HG03045 (cell line): ENCODE results near the gene JAZF1.
"Not testable (repeated sequence)": the region's sequence is repeated elsewhere in the genome, so short reads cannot be mapped to it uniquely, and the experiment has no call there.

Experiments
- ATAC-seq: cut with Tn5 transposase; IDR thresholded peaks from one replicate; pipeline ENCODE4 v1.9.1; 2021; ENCODE audit warnings: mild to moderate bottlenecking, moderate library complexity; ENCODE audit not compliant: unreplicated experiment

JAZF1 gene

DNA sequence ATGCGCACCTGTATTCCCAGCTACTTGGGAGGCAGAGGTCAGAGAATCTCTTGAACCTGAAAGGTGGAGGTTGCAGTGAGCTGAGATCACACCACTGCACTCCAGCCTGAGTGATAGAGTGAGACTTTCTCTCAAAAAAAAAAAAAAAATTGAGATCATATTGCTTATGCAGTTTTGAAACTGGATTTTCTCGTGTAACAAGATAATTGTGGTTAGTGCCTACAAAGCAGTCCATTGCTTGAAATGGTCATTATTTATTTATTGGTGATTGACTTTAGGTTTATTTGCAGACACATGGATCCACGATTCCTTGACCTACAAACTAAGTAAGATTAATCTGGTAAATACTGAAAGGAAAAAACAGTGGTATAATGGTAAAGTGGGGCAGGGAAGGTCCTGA is 290.8 kb downstream of the JAZF1 start:
- no peak for ATAC-seq

GRCh38 chr7:27888736-27889135 is 291.9 kb downstream of the JAZF1 start:
- ATAC-seq: no peak

- ATAC-seq: not testable (repeated sequence)
Measured at GRCh38 chr7:27886710-27887109, 293.9 kb downstream of the JAZF1 start.

DNA sequence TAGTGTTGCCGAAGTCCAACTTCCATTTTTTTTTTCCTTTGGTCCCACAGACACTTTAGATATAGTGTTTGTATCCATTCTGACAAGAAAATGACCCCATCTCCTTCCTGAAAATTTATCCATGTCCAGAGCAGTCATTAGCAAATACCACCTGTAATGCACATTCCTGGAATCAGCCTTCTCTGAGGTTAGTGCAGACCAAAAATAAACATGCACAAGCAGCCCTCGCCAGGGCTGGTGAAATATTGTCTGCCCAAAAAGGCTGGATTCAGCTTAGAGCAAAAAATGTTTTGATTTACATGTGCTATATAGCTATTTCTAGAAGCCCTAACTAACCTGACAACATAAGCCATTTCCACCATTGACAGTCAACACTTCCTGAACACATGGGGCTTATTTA is 294.9 kb downstream of the JAZF1 start:
- ATAC-seq: no peak

- no peak for ATAC-seq
Measured at GRCh38 chr7:27883696-27884095, 296.9 kb downstream of the JAZF1 start.

- ATAC-seq: no peak
Measured at GRCh38 chr7:27876756-27877155, 303.8 kb downstream of the JAZF1 start.

- no peak for ATAC-seq
Measured at GRCh38 chr7:27875832-27876231, 304.8 kb downstream of the JAZF1 start.

DNA sequence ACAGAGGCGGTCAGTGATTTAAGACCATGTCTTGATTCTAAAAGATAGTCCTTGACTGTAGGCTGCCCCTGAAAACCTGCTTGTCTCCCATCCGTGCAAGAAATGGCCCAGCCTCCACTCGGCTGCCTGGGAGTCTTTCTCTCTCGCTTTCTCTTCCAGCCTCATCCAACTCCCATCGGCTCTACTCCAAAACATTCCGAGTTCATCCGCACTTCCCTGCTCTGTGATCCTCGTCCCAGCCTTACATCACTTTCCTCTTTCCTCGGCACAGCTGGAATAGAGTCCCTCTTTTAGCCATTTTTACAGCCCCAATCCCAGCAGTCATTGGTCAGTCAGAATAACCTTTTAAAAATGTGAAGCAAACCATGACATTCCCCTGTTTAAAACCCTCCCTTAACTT is 305.5 kb downstream of the JAZF1 start:
- ATAC-seq: no peak

DNA sequence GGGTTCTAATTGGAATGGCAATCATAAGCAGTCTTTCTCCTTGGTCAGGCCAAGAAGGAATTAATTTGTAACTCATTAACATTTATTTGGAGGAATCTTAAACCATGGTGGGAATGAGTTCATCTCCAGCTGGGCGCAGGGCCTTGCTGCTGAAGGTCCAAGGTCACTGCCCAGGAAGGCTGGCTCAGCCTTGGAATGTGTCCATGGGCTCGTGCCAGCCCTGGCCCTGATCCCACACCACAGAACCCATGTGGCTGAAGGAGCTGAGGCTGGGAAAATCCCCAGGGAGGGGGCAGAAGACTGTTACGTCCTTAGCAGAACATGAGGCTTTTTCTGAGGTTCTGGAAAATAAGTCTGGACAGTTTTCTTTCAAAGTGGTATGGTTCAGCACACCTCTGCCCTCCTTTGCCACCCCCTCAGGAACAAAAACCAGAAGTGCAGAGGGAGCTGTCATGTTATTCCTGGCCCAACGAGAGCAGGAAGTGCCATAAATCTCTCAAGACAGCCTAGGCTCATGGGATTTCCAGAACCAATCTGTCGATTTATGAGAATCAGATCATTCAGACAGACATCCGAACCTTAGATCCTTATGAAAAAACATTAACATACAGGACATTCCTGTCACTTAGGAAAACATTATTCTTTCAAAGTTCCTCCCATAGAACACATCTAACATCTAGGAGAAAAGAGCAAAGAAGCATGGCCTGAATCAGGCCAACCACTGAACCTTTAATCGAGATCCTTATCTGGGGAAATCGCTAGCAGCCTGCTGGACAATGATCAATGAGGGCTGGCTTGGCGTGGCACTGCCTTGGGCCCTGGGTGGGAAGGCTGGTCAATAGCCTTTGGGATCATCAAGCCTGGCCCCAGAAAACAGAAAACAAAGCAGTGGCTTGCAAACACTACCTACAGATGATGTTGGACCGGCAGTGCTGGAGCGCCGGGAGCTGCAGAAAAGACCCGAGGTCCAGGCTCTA is 306.3 kb downstream of the JAZF1 start:
- no peak for ATAC-seq

- no peak for ATAC-seq
Measured at GRCh38 chr7:27872356-27873275, 308.0 kb downstream of the JAZF1 start.

DNA sequence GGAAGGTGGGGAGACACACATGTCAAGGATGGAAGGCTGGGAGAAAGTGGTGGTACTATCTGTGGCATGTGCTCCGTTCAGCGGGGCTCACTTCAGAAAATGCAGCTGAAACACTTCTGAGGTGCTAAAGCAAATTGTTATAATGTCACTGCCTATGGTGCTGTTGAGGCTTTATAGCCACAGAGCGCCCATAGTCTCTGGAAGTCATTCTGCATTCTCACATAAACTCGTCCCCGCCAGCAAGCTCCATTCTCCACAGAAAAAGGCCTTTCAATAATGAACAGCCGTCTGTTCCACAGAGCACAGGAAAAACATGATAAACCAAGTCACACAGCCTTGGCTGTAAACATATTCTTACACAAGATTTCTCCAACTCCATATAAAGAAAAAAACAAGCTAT is 308.7 kb downstream of the JAZF1 start:
- ATAC-seq: no peak

GRCh38 chr7:27871086-27871485 is 309.5 kb downstream of the JAZF1 start:
- no peak for ATAC-seq

DNA sequence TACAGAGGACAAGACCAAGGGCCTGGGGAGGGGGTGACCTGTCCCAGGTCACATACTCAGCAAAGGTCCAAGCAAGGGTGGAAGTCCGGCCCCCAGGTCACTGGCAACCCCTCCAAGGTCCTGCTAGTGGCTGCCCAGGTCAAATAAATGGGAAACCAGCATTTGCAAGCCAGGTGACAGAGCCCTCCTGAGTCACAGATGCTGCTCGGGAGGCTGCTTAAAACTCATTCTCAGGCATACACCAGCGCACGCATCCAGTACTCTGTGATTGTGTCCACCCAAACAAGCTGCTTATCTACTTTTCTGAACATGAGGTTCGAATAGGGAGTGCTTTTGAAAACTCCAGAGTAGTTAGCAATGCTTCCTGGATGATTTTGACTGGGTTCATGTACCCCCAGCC is 310.0 kb downstream of the JAZF1 start:
- no peak for ATAC-seq

GRCh38 chr7:27869056-27869455 is 311.5 kb downstream of the JAZF1 start:
- ATAC-seq: no peak

DNA sequence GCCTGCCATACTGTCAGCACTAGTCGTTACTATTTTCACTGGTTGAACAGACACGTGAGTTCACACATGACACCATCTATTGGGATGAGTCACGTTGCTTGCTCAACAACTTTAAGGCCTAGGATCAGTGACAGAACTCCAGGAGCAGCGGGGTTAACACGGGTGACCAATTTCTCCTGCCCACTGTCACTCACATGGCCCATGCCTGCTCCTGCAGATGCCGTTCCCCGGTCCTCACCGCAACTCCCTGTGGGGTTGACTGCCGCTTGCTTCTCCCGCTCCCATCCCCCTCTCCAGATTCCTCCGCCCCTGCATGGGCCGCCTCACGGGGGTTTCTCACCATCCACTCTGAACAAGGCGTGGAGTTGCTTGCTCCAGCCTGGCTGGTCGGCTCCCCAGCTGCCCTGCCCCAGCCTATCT is 312.5 kb downstream of the JAZF1 start:
- no peak for ATAC-seq

- ATAC-seq: no peak
Measured at GRCh38 chr7:27866828-27867672, 313.5 kb downstream of the JAZF1 start.

DNA sequence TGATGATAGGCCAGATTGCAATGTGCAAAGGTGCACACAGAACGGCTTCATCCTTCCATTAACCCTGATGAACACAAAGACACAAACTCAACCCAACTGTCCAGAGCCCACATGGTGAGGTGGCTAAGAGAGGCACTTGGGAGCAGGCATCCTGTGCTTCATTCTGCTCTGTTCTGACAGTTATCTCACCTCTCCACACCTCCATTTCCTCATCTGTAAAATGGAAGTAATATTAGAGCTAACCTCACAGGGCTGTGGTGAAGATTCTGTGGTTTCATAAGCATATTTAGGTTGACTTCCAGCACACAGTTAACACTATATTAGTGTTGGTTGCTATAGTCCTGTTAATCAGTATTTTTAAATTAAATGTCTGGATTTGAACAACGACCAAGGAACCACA is 314.3 kb downstream of the JAZF1 start:
- ATAC-seq: no peak

DNA sequence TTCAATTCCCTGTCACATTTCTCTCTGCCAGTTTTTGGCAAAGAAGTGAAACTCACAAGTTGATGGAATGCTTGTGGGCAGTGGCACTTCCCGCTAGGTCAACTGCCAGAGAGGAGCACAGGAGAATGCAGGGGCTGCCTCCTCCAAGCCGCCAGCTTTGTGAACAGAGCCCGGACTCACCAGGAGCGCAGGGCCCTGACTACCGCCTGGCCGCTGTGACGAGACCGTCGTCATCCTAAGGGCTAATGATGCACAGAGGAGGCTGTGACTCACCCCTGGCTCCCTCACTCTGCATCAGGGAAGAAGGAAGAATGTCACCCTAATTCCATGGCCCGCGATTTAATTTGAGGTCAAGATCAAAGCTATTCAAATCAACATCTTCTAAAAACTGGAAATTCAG is 316.7 kb downstream of the JAZF1 start:
- no peak for ATAC-seq

DNA sequence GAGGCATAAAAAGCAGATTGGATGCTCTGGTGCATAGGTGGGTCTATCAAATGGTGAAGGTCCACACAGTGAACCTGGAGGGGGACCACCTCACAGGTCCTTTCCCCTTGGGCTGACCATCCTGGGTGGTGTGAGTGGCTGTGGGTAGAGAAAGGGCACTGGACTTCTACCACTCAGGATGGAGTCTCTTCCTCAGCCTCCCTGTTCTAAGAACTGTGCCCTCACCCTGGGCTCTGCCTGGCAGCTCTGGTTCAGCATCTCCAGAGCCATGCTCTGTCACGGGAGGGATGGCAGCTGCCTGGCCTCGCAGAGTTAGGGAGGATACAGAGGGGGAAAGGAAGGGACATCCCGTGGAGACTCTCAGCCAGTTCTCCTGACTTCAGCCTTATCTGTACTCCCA is 318.8 kb downstream of the JAZF1 start:
- ATAC-seq: no peak

DNA sequence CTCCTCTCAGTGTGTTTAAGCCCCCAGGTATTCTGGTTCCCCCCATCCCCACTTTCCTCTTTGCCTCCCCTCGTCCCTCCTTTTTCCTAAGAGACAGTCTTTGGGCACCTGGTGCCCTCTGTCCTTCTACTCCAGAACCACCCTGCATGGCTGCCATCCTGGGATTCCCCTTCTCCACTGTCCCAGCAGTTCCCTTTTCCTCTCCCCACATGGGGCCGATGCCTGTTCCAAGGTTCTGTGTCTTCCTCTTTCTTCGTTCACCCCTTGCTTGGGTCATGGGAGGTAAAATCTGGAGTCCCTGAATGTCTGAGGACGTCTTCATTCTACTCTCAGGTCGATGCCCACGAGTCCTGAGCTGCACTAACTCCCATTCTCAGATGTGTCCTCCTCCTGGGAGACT is 319.8 kb downstream of the JAZF1 start:
- no peak for ATAC-seq
